Measurements from ENCODE around the gene C1QL3. TPM values are rescaled to one million over a fixed set of nuclear protein-coding genes. Genes with fewer than 3 reads are reported as not detected.

C1QL3 gene
- total RNA-seq, 1 donor from 2014 or later: 0.17 TPM

DNA sequence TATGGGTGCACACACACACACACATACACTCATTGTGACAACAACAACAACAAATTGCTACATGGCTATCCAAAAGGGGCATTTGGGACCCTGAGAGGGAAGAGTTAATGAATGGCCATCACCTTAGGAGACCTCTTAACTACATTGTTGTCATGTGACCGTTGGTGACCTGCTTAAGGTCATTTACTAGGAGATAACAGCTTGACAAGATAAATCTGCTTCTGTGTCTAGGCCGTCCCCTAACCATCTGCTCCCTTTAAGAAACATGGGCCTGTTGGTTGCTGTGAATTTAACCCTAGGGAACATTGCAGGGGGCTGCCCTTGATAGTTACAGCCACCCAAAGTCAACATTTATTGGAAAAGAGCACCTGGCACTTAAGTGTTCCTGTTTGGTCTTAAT, 29.7 kb downstream of the C1QL3 start:
- no peak for DNase-seq

GRCh38 chr10:16490511-16490910, 31.2 kb downstream of the C1QL3 start:
- no peak for DNase-seq

DNA sequence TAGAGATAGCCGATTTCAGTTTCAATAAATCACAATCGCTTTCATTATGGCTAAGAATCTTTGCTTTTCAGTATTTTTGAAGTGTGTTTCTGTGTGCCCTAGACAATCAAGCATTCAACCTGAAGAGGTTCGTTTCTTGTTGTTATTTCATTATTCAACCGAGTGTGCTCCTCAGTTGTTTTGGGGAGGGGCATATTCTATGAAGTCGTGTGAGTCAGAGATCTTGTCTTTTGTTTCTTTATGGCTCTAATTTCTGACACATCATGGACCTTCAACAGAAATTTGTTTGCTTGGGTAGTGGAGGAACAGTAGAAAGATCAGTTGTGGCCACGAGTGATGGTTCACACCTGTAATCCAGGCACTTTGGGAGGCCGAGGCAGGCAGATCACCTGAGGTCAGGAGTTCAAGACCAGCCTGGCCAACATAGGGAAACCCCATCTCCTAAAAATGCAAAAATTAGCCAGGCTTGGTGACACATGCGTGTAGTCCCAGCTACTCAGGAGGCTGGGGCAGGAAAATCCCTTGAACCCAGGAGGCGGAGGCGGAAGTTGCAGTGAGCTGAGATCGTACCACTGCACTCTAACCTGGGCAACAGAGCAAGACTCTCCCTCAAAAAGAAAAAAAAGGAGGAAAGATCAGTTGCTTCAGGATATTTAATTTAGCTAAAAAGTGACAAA, 38.3 kb downstream of the C1QL3 start:
- DNase-seq: no peak

- no peak for DNase-seq
Observed at GRCh38 chr10:16481052-16481728, 40.5 kb downstream of the C1QL3 start.

DNA sequence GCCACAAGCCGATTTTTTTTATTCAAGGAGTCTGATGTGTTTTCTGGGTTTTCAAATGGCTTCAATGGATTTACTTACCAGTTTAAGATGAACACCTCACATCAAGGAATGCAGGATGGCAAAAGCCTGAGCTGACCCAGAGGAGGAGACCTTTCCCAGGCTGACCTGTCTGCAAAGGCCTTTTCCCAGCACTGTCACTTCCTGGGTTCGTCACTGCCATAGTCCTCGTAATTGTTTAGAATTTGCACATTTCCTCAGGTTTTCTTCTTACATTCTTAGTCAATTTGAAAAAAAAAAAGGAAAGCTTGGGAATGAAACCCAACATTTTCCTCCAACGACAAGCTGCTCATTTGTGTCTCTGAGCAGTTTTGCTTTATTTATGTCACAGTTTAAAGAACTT, 42.9 kb downstream of the C1QL3 start:
- DNase-seq: peak; percentile 42

GRCh38 chr10:16477757-16478156, 43.9 kb downstream of the C1QL3 start:
- no peak for DNase-seq

DNA sequence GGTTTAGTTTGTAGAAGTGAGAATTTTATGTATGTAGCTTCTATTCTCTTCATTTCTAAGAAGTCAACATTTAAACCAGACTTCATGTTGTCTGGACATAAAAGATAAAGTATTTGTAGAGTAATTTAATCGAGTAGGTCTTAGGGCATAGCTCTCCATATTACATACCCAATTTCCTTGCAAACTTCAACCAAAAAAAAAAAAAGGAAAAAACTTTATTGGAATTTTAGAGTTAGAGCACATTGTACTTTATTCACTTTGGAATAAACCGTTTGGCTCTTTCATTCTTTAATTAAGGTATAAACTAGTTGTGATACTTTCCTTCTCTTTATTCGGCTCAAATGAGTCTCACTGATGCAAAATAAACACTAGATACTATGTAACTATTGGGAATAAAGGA, 48.9 kb downstream of the C1QL3 start:
- no peak for DNase-seq

GRCh38 chr10:16470747-16471146, 50.9 kb downstream of the C1QL3 start:
- DNase-seq: peak; percentile 72

GRCh38 chr10:16466001-16466400, 55.7 kb downstream of the C1QL3 start:
- DNase-seq: no peak

Other genes starting within 250 kb of the C1QL3 start
- 7.5 and 9.8 TPM in 2 replicates for gene PTER, start 84.9 kb downstream of the C1QL3 start, total RNA-seq

All from dermis blood vessel endothelial cell (primary cell).